SKM-1 (cell line): ENCODE data around the gene PPP2R2D.
"Not testable (repeated sequence)": the region's sequence is repeated elsewhere in the genome, so short reads cannot be mapped to it uniquely, and the experiment has no call there.

Source experiments
- DNase-seq: peaks from one replicate; lab custom pipeline; 2025; ENCODE audit not compliant: unreplicated experiment; lab: John Stamatoyannopoulos, UW

PPP2R2D gene

GRCh38 chr10:131906269-131906639 lies 5.4 kb downstream of the PPP2R2D start:
- no peak for DNase-seq

- DNase-seq, result no peak
Measured at GRCh38 chr10:131907679-131908078, 6.9 kb downstream of the PPP2R2D start.

GRCh38 chr10:131908151-131908550 lies 7.3 kb downstream of the PPP2R2D start:
- DNase-seq, result no peak

GRCh38 chr10:131909014-131909808 lies 8.4 kb downstream of the PPP2R2D start:
- DNase-seq, result no peak

GRCh38 chr10:131909929-131910328 lies 9.1 kb downstream of the PPP2R2D start:
- no peak for DNase-seq

GRCh38 chr10:131910663-131911314 lies 10.0 kb downstream of the PPP2R2D start:
- no peak for DNase-seq

- no peak for DNase-seq
Measured at GRCh38 chr10:131911451-131911850, 10.6 kb downstream of the PPP2R2D start.

- no peak for DNase-seq
Measured at GRCh38 chr10:131912620-131913019, 11.8 kb downstream of the PPP2R2D start.

GRCh38 chr10:131915484-131915883 lies 14.7 kb downstream of the PPP2R2D start:
- no peak for DNase-seq

- no peak for DNase-seq
Measured at GRCh38 chr10:131915990-131916766, 15.4 kb downstream of the PPP2R2D start.

GRCh38 chr10:131916767-131917160 lies 16.0 kb downstream of the PPP2R2D start:
- DNase-seq, result not testable (repeated sequence)

DNA sequence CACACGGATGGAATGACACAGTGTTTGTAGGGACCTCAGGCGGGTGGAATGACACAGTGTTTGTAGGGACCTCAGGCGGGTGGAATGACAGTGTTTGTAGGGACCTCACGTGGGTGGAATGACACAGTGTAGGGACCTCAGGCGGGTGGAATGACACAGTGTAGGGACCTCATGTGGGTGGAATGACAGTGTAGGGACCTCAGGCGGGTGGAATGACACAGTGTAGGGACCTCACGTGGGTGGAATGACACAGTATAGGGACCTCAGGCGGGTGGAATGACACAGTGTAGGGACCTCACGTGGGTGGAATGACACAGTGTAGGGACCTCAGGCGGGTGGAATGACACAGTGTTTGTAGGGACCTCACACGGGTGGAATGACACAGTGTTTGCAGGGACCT lies 16.7 kb downstream of the PPP2R2D start:
- not testable (repeated sequence) for DNase-seq

GRCh38 chr10:131919461-131919860 lies 18.7 kb downstream of the PPP2R2D start:
- DNase-seq, result not testable (repeated sequence)

DNA sequence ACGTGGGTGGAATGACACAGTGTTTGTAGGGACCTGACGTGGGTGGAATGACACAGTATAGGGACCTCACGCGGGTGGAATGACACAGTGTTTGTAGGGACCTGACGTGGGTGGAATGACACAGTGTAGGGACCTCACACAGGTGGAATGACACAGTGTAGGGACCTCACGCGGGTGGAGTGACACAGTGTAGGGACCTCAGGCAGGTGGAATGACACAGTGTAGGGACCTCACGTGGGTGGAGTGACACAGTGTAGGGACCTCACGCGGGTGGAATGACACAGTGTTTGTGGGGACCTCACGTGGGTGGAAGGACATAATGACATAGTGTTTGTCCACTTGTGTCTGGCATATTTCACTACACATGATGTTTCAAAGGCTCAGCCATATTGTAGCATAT lies 19.3 kb downstream of the PPP2R2D start:
- DNase-seq, result no peak

DNA sequence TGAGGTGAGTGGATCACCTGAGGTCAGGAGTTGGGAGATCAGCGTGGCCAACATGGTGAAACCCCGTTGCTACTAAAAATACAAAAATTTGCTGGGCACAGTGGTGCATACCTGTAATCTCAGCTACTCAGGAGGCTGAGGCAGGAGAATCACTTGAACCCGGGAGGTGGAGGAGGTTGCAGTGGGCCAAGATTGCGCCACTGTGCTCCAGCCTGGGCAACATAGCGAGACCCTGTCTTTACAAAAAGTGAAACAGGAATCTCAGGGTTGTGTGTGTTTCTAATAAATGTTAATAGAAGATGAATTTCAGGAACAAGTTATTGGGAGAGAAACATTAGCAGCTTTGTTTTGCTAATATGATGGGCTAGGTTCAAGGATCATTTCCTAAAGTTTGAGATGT lies 19.9 kb downstream of the PPP2R2D start:
- no peak for DNase-seq

- no peak for DNase-seq
Measured at GRCh38 chr10:131921184-131921583, 20.4 kb downstream of the PPP2R2D start.

DNA sequence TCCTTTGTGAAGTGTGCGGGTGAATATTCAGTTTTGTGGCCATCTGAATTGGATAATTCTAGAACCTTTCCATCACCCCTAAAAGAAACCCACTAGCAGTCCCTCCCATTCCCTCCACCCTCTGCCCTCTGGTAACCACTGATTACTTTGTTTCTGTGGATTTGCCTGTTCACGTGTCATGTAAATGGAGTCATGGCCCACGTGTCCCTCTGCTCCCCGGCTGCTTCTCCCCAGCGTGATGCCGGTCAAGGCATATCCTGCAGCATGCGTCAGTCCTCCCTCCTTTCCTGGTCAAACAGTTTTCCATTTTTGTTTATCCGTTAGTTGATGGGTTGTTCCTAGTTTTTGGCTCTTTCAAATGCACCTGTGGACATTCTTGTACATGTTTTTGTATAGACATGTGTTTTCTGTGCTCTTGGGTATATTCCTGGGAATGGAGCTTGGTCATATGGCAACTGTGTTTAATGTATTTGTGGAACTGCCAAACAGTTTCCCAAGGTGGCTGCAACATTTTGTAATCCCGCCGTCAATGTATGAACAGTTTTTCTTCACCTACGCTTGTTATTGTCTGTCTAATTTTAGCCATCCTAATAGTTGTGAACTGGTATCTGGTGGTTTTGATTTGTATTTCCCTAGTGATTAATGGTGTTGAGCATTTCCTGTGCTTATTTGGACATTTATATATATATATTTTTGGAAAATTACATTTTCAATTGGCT lies 22.4 kb downstream of the PPP2R2D start:
- DNase-seq, result no peak

DNA sequence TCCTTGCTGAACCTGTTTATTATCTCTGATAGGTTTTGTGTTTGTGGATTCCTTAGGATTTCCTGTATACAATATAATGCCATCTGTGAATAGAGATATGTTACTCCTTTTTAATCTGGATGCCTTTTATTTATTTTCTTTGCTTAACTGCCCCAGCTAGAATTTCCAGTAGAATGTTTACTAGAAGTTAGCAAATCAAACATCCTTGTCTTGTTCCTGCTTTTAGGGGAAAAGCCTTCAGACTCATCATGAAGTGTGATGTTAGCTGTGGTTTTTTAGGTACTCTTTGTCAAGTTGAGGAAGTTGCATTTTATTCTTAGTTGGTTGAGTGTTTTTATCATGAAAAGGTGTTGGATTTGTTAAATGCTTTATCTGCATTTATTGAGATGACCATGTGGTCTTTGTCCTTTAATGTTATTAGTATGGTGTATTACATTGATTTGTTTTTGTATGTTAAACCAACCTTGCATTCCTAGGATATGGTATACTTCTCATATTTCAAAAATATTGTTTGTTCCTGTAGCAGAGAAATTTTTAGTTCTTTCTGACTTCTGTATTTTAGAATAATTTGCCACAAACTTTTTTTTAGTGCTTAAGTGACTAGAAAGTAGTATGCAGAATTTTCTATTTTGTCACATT lies 24.3 kb downstream of the PPP2R2D start:
- DNase-seq, result no peak

DNA sequence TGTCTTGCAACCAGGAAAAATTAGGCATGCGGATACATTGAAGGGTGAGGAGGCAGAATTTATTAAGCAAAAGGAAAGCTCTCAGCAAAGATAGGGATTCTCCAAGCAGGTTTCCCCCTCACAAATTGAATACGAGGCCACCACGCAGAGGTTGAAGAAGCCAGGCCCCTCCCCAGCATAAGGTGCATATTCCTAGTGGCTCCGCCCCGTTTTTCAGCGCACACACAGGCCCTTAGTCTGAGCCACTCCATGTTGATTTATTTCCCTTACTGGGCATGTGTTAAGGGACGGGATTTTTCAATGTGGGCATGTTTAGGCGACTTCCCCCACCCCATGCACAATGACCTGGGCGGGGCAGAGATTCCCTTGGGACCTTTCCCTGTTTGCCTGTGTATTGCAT lies 24.9 kb downstream of the PPP2R2D start:
- DNase-seq, result no peak

- DNase-seq, result no peak
Measured at GRCh38 chr10:131926253-131926652, 25.4 kb downstream of the PPP2R2D start.
